A673 (cell line): Measurements from ENCODE around the gene DENND5A.

Experiments
- EZH2 ChIP-seq: fragments of 200-600 bp; sonication (generic); IDR thresholded peaks from 2 replicates; pipeline ENCODE4 v1.6.1; 2017; ENCODE audit warnings: borderline replicate concordance, low read depth, mild to moderate bottlenecking, mixed read lengths, antibody characterized with exemption, low read length; ENCODE audit not compliant: poor library complexity, severe bottlenecking
- TF ChIP-seq, protein P1 (sequence below): fragments of 300-800, 200-600 bp; sonication (generic); conservative IDR thresholded peaks from 2 replicates; pipeline ENCODE4 v1.5.1; 2017; ENCODE audit warnings: low read depth, mild to moderate bottlenecking, antibody characterized with exemption, low read length, moderate library complexity, mixed read lengths

DNA sequence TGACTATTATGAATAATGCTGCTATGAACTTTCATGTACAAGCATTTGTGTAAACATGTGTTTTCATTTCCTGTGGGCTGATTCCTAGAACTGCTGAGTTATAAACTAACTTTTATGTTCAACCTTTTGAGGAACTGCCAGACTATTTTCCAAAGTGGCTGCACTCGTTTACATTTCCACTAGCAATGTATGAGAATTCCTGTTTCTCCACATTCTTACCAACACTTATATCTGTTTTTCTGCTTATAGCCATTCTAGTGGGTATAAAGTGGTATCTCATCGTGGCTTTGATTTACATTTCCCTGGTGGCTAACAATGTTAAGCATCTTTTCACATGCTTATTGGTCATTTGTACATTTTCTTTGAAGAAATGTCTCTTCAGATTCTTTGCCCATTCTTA lies 138.5 kb downstream of the DENND5A start:
- no peak for TF ChIP-seq EZH2
- TF ChIP-seq, protein P1, sequence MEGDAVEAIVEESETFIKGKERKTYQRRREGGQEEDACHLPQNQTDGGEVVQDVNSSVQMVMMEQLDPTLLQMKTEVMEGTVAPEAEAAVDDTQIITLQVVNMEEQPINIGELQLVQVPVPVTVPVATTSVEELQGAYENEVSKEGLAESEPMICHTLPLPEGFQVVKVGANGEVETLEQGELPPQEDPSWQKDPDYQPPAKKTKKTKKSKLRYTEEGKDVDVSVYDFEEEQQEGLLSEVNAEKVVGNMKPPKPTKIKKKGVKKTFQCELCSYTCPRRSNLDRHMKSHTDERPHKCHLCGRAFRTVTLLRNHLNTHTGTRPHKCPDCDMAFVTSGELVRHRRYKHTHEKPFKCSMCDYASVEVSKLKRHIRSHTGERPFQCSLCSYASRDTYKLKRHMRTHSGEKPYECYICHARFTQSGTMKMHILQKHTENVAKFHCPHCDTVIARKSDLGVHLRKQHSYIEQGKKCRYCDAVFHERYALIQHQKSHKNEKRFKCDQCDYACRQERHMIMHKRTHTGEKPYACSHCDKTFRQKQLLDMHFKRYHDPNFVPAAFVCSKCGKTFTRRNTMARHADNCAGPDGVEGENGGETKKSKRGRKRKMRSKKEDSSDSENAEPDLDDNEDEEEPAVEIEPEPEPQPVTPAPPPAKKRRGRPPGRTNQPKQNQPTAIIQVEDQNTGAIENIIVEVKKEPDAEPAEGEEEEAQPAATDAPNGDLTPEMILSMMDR, result no peak
